ENCODE results near the gene PUS7. TPM values are rescaled to one million over a fixed set of nuclear protein-coding genes. Genes with fewer than 3 reads are reported as not detected.

Gene PUS7
- total RNA-seq, 1 donor from 2014 or later = 39.8 TPM

DNA sequence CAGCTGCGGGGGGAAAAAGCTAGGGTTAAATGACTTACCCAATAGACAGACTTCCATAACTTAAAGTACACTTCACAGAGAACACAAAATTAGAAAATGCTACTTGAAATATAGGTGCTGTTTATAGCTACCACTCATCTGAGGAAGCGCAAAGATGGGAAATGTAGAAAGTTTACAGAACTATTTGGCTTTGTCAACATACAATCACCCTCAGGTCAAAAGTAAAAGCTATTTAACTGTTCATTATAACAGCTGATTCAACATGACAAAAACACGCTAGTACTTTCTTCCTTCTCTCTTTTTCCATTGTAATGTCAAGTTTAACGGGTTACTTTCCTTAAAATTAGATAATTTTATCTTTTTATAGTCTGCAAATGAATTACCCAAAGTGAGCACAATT lies 51.2 kb downstream of the PUS7 start:
- TF ChIP-seq, protein P1, sequence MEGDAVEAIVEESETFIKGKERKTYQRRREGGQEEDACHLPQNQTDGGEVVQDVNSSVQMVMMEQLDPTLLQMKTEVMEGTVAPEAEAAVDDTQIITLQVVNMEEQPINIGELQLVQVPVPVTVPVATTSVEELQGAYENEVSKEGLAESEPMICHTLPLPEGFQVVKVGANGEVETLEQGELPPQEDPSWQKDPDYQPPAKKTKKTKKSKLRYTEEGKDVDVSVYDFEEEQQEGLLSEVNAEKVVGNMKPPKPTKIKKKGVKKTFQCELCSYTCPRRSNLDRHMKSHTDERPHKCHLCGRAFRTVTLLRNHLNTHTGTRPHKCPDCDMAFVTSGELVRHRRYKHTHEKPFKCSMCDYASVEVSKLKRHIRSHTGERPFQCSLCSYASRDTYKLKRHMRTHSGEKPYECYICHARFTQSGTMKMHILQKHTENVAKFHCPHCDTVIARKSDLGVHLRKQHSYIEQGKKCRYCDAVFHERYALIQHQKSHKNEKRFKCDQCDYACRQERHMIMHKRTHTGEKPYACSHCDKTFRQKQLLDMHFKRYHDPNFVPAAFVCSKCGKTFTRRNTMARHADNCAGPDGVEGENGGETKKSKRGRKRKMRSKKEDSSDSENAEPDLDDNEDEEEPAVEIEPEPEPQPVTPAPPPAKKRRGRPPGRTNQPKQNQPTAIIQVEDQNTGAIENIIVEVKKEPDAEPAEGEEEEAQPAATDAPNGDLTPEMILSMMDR (IDR thresholded peaks at IDR 0.05) = no peak
- TF ChIP-seq EZH2phosphoT487 (IDR thresholded peaks at IDR 0.05) (no peak), EZH2 (IDR thresholded peaks at IDR 0.05) (no peak)
- Histone ChIP-seq H3K9me3 (ENCODE audit: low read depth) (no peaks in the 10 kb centered on the region), H3K27ac (no peak overlapping the region), H2AFZ (replicated peaks) (no peak overlapping the region), H3K9ac (no peak overlapping the region), H3K4me2 (no peak overlapping the region), H4K20me1 (ENCODE audit: low read depth) (no peaks in the 10 kb centered on the region), H3F3A (ENCODE audit: low read depth) (no peaks in the 10 kb centered on the region), H3K36me3 (no peaks in the 10 kb centered on the region), H3K4me1 (no peaks in the 10 kb centered on the region), H3K27me3 (no peaks in the 10 kb centered on the region), H3K4me3 (no peak overlapping the region), H3K79me2 (ENCODE audit: low read depth) (no peaks in the 10 kb centered on the region)
- H3K9me3 Mint-ChIP-seq = no peaks in the 10 kb centered on the region
- H3K36me3 Mint-ChIP-seq = peaks cover 17% of the 10 kb centered on the region
- H3K4me3 Mint-ChIP-seq = no peak overlapping the region
- peaks cover 2% of the 10 kb centered on the region for H3K27me3 Mint-ChIP-seq (ENCODE audit: insufficient read depth, low read depth)
- no peak overlapping the region for H3K27ac Mint-ChIP-seq
- no peak for DNase-seq (ENCODE audit: low spot score)
- H3K4me1 Mint-ChIP-seq = no peaks in the 10 kb centered on the region

DNA sequence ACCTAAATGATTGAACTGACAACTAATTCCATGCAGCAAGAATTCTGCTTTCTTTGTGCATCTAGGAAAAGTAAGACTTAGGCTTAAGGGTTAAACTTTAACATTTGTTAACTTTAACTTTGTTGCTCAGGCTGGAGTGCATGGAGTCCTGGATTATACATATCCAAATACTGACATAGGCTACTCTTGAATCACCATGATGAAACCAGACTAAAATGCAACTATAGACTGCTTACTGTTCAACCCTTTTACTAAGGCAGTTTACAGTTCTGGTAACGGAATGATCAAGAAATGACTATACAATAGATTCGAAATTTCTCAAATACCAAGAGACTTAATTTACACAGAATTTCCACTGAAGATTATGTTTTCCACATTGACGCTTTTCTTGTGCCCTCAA lies 52.0 kb downstream of the PUS7 start:
- H3K4me3 ChIP-seq = no peak overlapping the region
- H3K36me3 Mint-ChIP-seq = peaks cover 13% of the 10 kb centered on the region
- no peak overlapping the region for H3K27ac Mint-ChIP-seq
- no peak overlapping the region for H3K27ac ChIP-seq
- no peaks in the 10 kb centered on the region for H3K9me3 Mint-ChIP-seq
- no peak overlapping the region for H3K4me2 ChIP-seq
- no peaks in the 10 kb centered on the region for H3K27me3 ChIP-seq
- DNase-seq (ENCODE audit: low spot score) = no peak
- no peaks in the 10 kb centered on the region for H3K4me1 ChIP-seq
- H2AFZ ChIP-seq (replicated peaks) = no peak overlapping the region
- TF ChIP-seq, protein P1 (IDR thresholded peaks at IDR 0.05) = no peak
- TF ChIP-seq EZH2 (IDR thresholded peaks at IDR 0.05) (no peak), EZH2phosphoT487 (IDR thresholded peaks at IDR 0.05) (no peak)
- no peaks in the 10 kb centered on the region for H3K9me3 ChIP-seq (ENCODE audit: low read depth)
- H3K9ac ChIP-seq = no peak overlapping the region
- H3K79me2 ChIP-seq (ENCODE audit: low read depth) = no peaks in the 10 kb centered on the region
- H3K4me1 Mint-ChIP-seq = no peaks in the 10 kb centered on the region
- H3K4me3 Mint-ChIP-seq = no peak overlapping the region
- H3K36me3 ChIP-seq = no peaks in the 10 kb centered on the region
- H4K20me1 ChIP-seq (ENCODE audit: low read depth) = no peaks in the 10 kb centered on the region
- H3K27me3 Mint-ChIP-seq (ENCODE audit: insufficient read depth, low read depth) = peaks cover 2% of the 10 kb centered on the region
- H3F3A ChIP-seq (ENCODE audit: low read depth) = no peaks in the 10 kb centered on the region

DNA sequence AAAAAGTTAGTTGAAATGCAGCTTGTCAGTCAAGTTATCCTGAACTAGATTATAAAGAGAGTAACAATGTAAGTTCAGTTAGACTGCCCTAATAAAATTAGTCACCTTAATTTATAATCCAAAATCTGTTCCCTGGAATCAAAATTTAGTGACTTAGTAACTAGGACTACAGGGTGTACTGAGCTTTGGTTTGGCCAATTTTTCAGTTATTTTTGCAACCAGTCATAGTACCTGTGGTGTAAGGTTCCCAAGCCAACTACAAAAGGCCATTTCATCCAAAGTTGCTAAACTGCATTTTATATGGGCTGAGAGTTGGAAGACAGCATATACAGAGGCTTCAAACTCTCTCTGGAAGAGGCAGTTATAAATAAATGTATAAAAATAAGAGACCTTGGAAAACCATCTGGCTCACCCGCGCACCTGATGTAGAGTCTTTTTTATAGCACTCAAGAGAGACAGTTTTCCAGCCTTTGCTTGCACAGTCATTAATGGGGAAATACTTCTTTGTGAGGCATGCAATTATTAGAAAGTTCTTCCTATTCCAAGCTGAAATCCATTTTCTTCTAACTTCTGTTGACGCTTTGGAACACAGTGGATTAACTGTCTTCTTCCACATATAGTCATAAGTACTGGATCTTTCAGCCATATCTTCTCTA lies 59.2 kb downstream of the PUS7 start:
- Mint-ChIP-seq H3K27me3 (ENCODE audit: insufficient read depth, low read depth) (no peaks in the 10 kb centered on the region), H3K9me3 (no peaks in the 10 kb centered on the region), H3K4me3 (no peak overlapping the region), H3K27ac (no peak overlapping the region), H3K4me1 (peaks cover 4% of the 10 kb centered on the region), H3K36me3 (peaks cover 18% of the 10 kb centered on the region)
- H3K27ac ChIP-seq = no peak overlapping the region
- no peak overlapping the region for H3K9ac ChIP-seq
- peaks cover 11% of the 10 kb centered on the region for H3F3A ChIP-seq (ENCODE audit: low read depth)
- H3K79me2 ChIP-seq (ENCODE audit: low read depth) = no peaks in the 10 kb centered on the region
- H3K4me2 ChIP-seq = no peak overlapping the region
- no peak overlapping the region for H2AFZ ChIP-seq (replicated peaks)
- TF ChIP-seq EZH2phosphoT487 (IDR thresholded peaks at IDR 0.05) = no peak
- TF ChIP-seq EZH2 (IDR thresholded peaks at IDR 0.05) = no peak
- TF ChIP-seq, protein P1 (IDR thresholded peaks at IDR 0.05) = no peak
- H3K4me3 ChIP-seq = no peak overlapping the region
- H3K9me3 ChIP-seq (ENCODE audit: low read depth) = no peaks in the 10 kb centered on the region
- H3K27me3 ChIP-seq = no peaks in the 10 kb centered on the region
- H4K20me1 ChIP-seq (ENCODE audit: low read depth) = no peaks in the 10 kb centered on the region
- peaks cover 2% of the 10 kb centered on the region for H3K4me1 ChIP-seq
- DNase-seq (ENCODE audit: low spot score) = no peak
- peaks cover 3% of the 10 kb centered on the region for H3K36me3 ChIP-seq
